Immature natural killer cell (primary cell): ENCODE data around the gene EVA1C. TPM values are rescaled to one million over a fixed set of nuclear protein-coding genes. Genes with fewer than 3 reads are reported as not detected.

Experiments
- DNase-seq, 3 donors: peaks; one replicate each; pipeline ENCODE4 v3.0.0; 2022; ENCODE audit warnings: mixed read lengths in 1 of 3
- H3K27ac Mint-ChIP-seq, 6 donors: one replicate each; pipeline ENCODE4 v1.8.0; 2020; ENCODE audit warnings: mixed read lengths in 6 of 6, mild to moderate bottlenecking in 5 of 6, inconsistent platforms in 4 of 6, moderate library complexity in 3 of 6
- H3K27me3 Mint-ChIP-seq, 3 donors: one replicate each; pipeline ENCODE4 v1.8.0; 2020 to 2021; ENCODE audit warnings: low read depth in 3 of 3, mild to moderate bottlenecking in 3 of 3, mixed read lengths in 3 of 3, moderate library complexity in 3 of 3, inconsistent platforms in 1 of 3
- H3K36me3 Mint-ChIP-seq, 3 donors: one replicate each; pipeline ENCODE4 v1.8.0; 2020; ENCODE audit warnings: mixed read lengths in 3 of 3, inconsistent platforms in 2 of 3, mild to moderate bottlenecking in 2 of 3
- H3K4me1 Mint-ChIP-seq, 2 donors: one replicate each; pipeline ENCODE4 v1.8.0; 2020; ENCODE audit warnings: inconsistent platforms in 2 of 2, mild to moderate bottlenecking in 2 of 2, mixed read lengths in 2 of 2, moderate library complexity in 1 of 2
- H3K4me3 Mint-ChIP-seq, 5 donors: one replicate each; pipeline ENCODE4 v1.8.0; 2020; ENCODE audit warnings: mild to moderate bottlenecking in 5 of 5, mixed read lengths in 5 of 5, inconsistent platforms in 3 of 5, moderate library complexity in 3 of 5
- H3K9me3 Mint-ChIP-seq, 6 donors: one replicate each; pipeline ENCODE4 v1.8.0; 2020; ENCODE audit warnings: mild to moderate bottlenecking in 6 of 6, mixed read lengths in 6 of 6, inconsistent platforms in 4 of 6, moderate library complexity in 3 of 6
- polyA plus RNA-seq, 3 donors: library from polyadenylated mRNA; unstranded; fragments of 300-500 nt; fragmentation: Illumina TruSeq; gene quantifications; one replicate each; pipeline ENCODE4 v1.2.3, GENCODE V29; 2021

EVA1C gene
- polyA plus RNA-seq, 3 donors from 2014 or later, result 9.0 to 33.8 (median 20.0) TPM

GRCh38 chr21:32393677-32394001, 18.9 kb upstream of the EVA1C start:
- H3K27ac Mint-ChIP-seq, result peak overlapping the region; percentile 72 to 90 (median 90)
- H3K4me1 Mint-ChIP-seq, result peaks cover 31 to 49% of the 10 kb centered on the region in 2 donors
- H3K9me3 Mint-ChIP-seq, result no peaks in the 10 kb centered on the region
- H3K27me3 Mint-ChIP-seq, result peaks cover 2 to 14% (median 6%) of the 10 kb centered on the region in 3 donors
- peaks cover 0 to 7% (median 6%) of the 10 kb centered on the region in 3 donors for H3K36me3 Mint-ChIP-seq
- no peak for DNase-seq
- H3K4me3 Mint-ChIP-seq, result peak overlapping the region; percentile 84 to 89 (median 87)

DNA sequence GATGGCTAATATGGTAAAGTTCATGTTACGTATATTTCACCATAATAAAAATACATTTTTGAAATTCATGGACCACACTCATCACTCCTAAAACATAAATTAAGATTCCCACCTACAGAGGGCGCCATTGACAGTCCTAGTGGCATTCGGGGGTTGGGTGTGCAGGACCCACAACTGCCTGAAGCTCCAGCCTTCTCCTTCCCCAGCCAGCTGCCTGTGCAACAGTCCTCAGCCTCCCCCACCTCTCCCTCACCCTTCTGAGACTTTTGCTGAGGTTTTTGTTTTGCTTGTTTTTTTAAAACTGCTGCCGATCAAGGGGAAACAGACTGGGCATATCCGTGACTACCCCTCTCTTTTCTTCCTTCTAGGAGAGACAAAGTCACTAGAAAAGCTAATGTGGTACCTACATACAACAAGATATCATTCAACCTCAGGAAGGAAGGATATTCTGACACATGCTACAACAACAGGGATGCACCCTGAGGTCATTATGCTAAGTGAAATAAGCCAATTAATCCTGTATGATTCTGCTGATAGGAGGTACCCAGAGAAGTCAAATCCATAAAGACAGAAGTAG, 9.2 kb upstream of the EVA1C start:
- peaks cover 5 to 7% (median 5%) of the 10 kb centered on the region in 3 donors for H3K27me3 Mint-ChIP-seq
- H3K27ac Mint-ChIP-seq, result peak overlapping the region in 4 of 6 donors; percentile 3 to 45 (median 10)
- peak; percentile 63 to 72 (median 68) for DNase-seq
- H3K4me3 Mint-ChIP-seq, result peak overlapping the region in 1 of 5 donors; percentile 46
- H3K36me3 Mint-ChIP-seq, result no peaks in the 10 kb centered on the region
- H3K4me1 Mint-ChIP-seq, result peaks cover 26 to 35% of the 10 kb centered on the region in 2 donors
- H3K9me3 Mint-ChIP-seq, result no peaks in the 10 kb centered on the region

- Mint-ChIP-seq H3K36me3 (no peaks in the 10 kb centered on the region), H3K4me3 (peak overlapping the region in 1 of 5 donors; percentile 29), H3K27ac (peak overlapping the region in 5 of 6 donors; percentile 28 to 76 (median 35)), H3K4me1 (peaks cover 56 to 66% of the 10 kb centered on the region in 2 donors), H3K9me3 (no peaks in the 10 kb centered on the region), H3K27me3 (peaks cover 6 to 14% (median 7%) of the 10 kb centered on the region in 3 donors)
- DNase-seq, result no peak
Measured at GRCh38 chr21:32406405-32406804, 6.1 kb upstream of the EVA1C start.

DNA sequence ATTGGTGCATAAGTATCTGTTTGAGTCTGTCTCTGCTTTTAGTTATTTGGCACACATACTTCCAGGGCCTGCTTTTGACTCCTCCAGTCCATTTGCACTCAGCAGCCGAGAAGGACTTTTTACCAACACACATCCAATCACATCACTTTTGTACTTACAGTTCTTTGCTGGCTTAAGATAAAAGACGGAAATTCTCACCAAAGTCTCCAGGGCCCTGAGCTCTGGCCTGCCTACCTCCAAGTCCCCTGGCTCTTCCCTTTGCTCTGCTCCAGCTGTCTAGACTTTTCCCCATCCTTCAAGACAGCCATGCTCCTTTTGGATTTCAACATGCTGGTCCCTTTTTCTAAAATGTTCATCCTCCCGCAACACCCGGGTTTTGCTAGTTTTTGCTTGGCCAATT, 2.2 kb upstream of the EVA1C start:
- no peaks in the 10 kb centered on the region for H3K9me3 Mint-ChIP-seq
- H3K27me3 Mint-ChIP-seq, result peaks cover 3 to 20% (median 13%) of the 10 kb centered on the region in 3 donors

GRCh38 chr21:32410916-32411315, 1.6 kb upstream of the EVA1C start:
- peak overlapping the region; percentile 93 to 97 (median 94) for H3K4me3 Mint-ChIP-seq
- H3K4me1 Mint-ChIP-seq, result peaks cover 68 to 89% of the 10 kb centered on the region in 2 donors
- H3K27ac Mint-ChIP-seq, result peak overlapping the region; percentile 91 to 98 (median 95)
- peaks cover 0 to 5% (median 0%) of the 10 kb centered on the region in 3 donors for H3K36me3 Mint-ChIP-seq
- H3K9me3 Mint-ChIP-seq, result no peaks in the 10 kb centered on the region
- DNase-seq, result no peak
- peaks cover 3 to 20% (median 13%) of the 10 kb centered on the region in 3 donors for H3K27me3 Mint-ChIP-seq

More for the DNA sequence above, 2.2 kb upstream of the EVA1C start:
- DNase-seq, result no peak
- Mint-ChIP-seq H3K27ac (peak overlapping the region; percentile 91 to 98 (median 96)), H3K4me3 (peak overlapping the region; percentile 19 to 97 (median 93)), H3K4me1 (peaks cover 68 to 83% of the 10 kb centered on the region in 2 donors), H3K36me3 (no peaks in the 10 kb centered on the region)

DNA sequence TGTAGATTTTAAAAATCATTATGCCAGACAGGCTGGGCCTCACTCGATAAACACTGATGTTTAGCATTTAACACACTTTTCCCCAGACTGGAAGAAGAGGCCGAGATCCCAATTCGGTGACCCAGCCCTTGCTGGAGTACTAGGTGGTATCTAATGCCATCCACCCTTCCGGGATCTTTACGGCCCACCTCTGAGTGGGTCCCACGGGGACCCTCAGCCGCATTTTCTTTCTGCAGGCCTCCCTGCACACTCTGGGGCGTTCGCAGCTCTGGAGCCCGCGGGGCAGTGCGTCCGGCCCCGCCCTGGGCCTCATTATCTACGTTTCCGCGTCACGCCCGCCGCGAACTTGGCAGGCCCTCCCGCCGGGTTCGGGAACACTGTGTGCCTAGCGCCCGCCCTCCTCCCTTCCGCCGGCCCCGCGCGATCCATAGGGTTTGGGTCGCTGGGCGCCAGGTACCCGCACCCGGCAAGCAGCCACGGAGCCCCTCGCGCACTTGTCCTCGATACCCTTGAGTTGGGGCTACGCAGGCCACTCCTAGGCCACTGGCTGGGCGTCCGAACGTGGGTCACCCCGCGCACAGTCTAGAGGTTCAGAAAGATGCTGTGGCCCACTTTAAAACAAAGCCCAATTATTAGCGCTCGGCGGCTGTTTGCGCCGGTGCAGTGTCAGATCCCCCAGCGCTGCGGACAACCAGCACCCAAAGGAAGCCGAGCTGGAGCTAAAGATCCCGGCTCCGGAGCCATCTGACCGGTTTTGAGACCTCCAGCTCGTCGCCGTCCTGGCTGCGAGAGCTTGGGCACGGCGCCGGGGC, 950 bp upstream of the EVA1C start:
- Mint-ChIP-seq H3K27ac (peak overlapping the region; percentile 91 to 98 (median 95)), H3K4me1 (peaks cover 64 to 87% of the 10 kb centered on the region in 2 donors), H3K27me3 (peaks cover 3 to 20% (median 11%) of the 10 kb centered on the region in 3 donors), H3K9me3 (no peaks in the 10 kb centered on the region), H3K4me3 (peak overlapping the region; percentile 93 to 97 (median 94)), H3K36me3 (peaks cover 0 to 6% (median 0%) of the 10 kb centered on the region in 3 donors)
- DNase-seq, result peak; percentile 57 to 65 (median 64)

DNA sequence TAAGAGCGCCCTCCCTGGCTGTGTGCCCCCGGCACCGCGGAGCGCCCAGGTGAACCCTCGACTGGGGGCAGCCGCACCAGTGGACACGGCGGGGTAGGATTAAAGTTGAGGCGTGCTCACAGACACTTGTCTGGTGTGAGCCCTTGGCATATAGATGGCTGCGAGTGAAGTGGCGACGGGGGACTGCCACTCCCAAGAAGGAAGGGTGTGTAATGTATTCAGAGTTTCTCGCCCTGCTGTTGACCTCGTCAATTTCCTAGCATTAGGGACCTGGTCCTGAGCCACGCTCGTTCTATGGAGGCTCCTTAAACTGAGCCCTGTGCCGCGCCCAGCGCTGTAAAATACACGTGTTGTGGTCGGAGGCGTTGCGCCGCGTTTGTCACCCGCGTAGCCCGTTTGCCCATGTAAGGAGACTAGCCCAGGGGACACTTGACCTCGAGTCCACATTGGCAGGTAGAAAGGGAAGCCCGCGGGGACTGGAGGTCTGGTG, 554 bp downstream of the EVA1C start:
- DNase-seq, result peak in 1 of 3 donors; percentile 23
- H3K4me1 Mint-ChIP-seq, result peaks cover 51 to 79% of the 10 kb centered on the region in 2 donors
- peak overlapping the region; percentile 64 to 95 (median 89) for H3K27ac Mint-ChIP-seq
- peak overlapping the region; percentile 92 to 97 (median 94) for H3K4me3 Mint-ChIP-seq
- H3K9me3 Mint-ChIP-seq, result no peaks in the 10 kb centered on the region
- peaks cover 0 to 10% (median 7%) of the 10 kb centered on the region in 3 donors for H3K36me3 Mint-ChIP-seq
- peaks cover 3 to 20% (median 11%) of the 10 kb centered on the region in 3 donors for H3K27me3 Mint-ChIP-seq

DNA sequence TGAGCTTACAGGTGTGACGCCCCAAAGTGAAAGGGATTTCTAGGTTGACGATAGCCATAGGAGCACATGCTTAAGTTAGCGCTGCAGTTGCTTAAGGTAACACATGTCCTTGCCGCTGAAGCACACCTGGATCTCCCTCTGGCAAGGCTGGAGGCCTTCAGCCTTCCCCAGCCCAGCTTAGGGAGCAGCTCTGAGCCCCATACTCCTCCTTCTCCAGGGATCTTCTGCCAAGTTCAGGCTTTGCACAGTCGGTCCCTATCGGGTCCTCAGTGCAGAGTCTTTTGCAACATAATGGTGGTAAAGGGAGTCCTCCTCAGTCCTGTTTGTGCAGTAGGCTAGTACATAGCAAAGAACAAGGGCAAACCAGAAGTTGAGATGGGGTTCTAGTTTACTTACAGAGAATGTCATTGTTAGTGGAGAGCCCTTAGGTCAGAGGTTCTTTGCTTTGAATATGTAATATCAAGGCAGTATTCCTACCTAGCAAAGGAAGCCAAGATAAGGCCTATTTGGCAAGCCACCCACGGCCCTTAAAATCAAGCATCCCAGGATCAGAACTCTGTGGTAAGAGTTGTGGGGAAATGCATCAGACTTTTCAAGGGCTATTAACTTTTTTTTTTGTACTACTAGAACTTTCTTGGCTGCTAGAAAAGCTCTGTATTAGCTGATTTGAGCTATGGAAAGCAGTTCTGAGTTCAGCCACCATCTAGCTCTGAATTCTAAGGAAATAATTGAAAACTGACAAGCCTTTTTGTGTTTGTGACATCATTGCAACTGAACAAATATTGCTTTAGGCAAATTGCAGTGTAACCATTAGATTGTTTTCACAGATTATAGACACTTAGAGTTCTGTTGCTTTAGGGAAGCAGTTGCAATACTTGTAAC, 1.4 kb downstream of the EVA1C start:
- Mint-ChIP-seq H3K27ac (peak overlapping the region; percentile 64 to 95 (median 85)), H3K4me3 (peak overlapping the region; percentile 92 to 97 (median 94)), H3K27me3 (peaks cover 0 to 16% (median 8%) of the 10 kb centered on the region in 3 donors), H3K9me3 (no peaks in the 10 kb centered on the region), H3K4me1 (peaks cover 42 to 71% of the 10 kb centered on the region in 2 donors), H3K36me3 (peaks cover 0 to 10% (median 7%) of the 10 kb centered on the region in 3 donors)
- no peak for DNase-seq

- H3K27ac Mint-ChIP-seq, result peak overlapping the region in 4 of 6 donors; percentile 33 to 92 (median 45)
- H3K27me3 Mint-ChIP-seq, result peaks cover 0 to 16% (median 8%) of the 10 kb centered on the region in 3 donors
- DNase-seq, result no peak
- peaks cover 34 to 62% of the 10 kb centered on the region in 2 donors for H3K4me1 Mint-ChIP-seq
- no peaks in the 10 kb centered on the region for H3K9me3 Mint-ChIP-seq
- peaks cover 0 to 10% (median 7%) of the 10 kb centered on the region in 3 donors for H3K36me3 Mint-ChIP-seq
- peak overlapping the region in 1 of 5 donors; percentile 2 for H3K4me3 Mint-ChIP-seq
Measured at GRCh38 chr21:32414579-32415358, 2.3 kb downstream of the EVA1C start.

GRCh38 chr21:32415451-32416398, 3.2 kb downstream of the EVA1C start:
- peak overlapping the region in 1 of 6 donors; percentile 24 for H3K27ac Mint-ChIP-seq
- DNase-seq, result no peak
- H3K9me3 Mint-ChIP-seq, result no peaks in the 10 kb centered on the region

DNA sequence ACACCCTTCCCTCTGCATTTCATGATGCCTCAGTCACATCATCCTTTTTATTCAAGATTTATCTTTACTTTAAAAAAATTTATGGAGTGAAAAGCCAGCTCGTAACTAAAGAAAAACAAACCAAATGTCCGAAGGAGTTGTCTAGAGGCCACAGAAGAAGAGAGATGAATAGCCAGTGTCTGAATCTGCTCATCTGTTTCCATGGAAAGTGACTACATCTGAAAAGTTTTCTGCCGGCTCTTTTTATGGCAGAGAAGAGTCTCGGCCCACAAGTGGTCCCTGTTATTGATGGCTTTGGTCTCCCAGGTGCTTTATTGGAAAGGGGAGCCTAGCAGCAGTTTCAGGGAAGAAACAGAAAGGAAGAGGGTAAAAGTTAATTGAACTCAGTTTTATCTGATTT, 5.6 kb downstream of the EVA1C start:
- peaks cover 10 to 39% of the 10 kb centered on the region in 2 donors for H3K4me1 Mint-ChIP-seq
- peaks cover 0 to 2% (median 0%) of the 10 kb centered on the region in 6 donors for H3K9me3 Mint-ChIP-seq
- H3K27me3 Mint-ChIP-seq, result no peaks in the 10 kb centered on the region
- H3K36me3 Mint-ChIP-seq, result peaks cover 0 to 13% (median 13%) of the 10 kb centered on the region in 3 donors
- no peak for DNase-seq
- no peak overlapping the region for H3K27ac Mint-ChIP-seq
- H3K4me3 Mint-ChIP-seq, result no peak overlapping the region

More at GRCh38 chr21:32415451-32416398, 3.2 kb downstream of the EVA1C start:
- H3K27me3 Mint-ChIP-seq, result peaks cover 0 to 9% (median 6%) of the 10 kb centered on the region in 3 donors
- peaks cover 25 to 53% of the 10 kb centered on the region in 2 donors for H3K4me1 Mint-ChIP-seq
- H3K36me3 Mint-ChIP-seq, result peaks cover 0 to 10% (median 7%) of the 10 kb centered on the region in 3 donors
- H3K4me3 Mint-ChIP-seq, result peak overlapping the region in 2 of 5 donors; percentile 11 to 35
